NOMO-1 (cell line): Measurements from ENCODE around the gene SVIL.
"Not testable (repeated sequence)": the region's sequence is repeated elsewhere in the genome, so short reads cannot be mapped to it uniquely, and the experiment has no call there.

Experiments
- DNase-seq, 2 experiments: peaks; one replicate each; lab custom pipeline; 2025; ENCODE audit not compliant: unreplicated experiment in 2 of 2; lab: John Stamatoyannopoulos, UW

Gene SVIL

DNA sequence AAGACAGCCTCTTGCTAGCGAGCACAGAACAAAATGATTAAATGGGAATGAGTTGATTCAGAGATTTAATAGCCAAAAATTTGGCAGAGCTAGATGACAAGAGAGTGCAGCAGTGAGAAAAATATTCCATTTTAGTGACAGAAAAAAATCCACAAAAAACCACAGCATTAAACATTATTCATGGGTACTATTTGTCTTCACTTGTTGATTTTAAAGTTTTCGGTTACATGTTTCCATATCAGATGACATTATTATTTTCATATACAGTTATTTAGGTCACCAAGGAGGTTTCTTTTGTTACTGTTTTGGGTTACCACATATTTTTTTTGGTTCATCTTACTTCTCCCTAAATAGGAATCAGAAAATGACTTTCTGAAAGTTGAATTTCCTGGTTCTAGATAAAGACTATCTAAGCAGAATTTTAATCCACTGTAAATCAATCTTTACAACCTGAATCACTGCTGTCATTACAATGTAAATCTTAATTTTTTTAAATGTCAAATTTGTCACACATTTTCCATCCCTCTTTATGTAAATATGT lies 87.9 kb downstream of the SVIL start:
- DNase-seq, result no peak

DNA sequence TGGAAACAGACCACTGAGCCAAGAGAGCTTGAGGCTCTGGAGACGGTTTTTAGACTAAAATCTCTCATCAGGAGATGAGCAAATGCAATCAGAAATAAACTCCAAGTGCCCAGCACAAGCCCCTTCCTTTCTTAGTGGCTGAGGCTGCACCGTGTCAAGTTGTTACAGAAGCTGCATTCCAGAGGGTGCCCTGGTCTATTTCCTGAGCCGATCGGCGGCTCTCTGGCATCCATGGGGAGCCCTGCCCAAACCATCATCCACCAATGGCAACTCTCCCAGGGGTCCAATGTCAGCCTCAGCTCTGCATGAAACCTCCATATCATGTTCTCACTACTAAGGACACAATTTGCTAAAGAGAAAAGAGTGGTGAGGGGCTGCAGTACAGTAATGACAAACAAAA lies 89.6 kb downstream of the SVIL start:
- no peak for DNase-seq

DNA sequence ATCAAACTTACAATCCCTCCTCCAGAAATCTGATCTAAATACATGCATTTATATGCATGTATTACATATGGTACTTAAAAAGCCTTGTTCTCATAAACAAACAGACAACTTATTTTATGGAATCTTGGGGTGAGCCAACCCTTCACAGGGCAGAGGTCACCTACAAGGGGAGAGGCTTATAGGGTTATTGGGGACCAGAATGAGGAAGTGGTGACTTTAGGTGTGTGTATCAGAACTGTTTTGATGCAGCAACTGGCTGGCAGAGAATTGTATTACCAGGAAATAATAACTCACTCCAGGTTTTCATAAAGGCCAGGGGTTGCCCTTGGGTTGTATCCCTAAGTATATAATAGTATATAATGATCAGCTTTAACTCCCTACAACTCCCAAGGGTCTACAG lies 91.1 kb downstream of the SVIL start:
- no peak for DNase-seq

DNA sequence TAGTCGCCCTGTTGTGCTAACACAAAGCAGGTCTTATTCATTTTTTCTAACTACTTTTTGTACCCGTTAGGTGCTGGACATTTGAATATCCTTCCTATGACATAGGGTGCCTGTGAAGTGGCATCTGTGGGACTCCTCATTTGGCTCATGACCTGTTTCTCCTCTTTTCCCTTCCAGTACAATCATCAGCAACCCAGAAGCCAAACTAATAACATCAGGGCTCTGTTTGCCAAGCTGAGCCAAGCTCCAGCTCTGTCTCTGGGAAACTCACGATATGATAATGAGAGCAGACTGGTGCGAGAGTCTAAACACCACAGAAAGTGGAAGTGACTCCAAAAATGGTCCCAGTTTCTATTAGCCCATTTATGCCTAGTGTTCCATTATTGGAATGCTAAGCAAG lies 92.0 kb downstream of the SVIL start:
- no peak for DNase-seq

DNA sequence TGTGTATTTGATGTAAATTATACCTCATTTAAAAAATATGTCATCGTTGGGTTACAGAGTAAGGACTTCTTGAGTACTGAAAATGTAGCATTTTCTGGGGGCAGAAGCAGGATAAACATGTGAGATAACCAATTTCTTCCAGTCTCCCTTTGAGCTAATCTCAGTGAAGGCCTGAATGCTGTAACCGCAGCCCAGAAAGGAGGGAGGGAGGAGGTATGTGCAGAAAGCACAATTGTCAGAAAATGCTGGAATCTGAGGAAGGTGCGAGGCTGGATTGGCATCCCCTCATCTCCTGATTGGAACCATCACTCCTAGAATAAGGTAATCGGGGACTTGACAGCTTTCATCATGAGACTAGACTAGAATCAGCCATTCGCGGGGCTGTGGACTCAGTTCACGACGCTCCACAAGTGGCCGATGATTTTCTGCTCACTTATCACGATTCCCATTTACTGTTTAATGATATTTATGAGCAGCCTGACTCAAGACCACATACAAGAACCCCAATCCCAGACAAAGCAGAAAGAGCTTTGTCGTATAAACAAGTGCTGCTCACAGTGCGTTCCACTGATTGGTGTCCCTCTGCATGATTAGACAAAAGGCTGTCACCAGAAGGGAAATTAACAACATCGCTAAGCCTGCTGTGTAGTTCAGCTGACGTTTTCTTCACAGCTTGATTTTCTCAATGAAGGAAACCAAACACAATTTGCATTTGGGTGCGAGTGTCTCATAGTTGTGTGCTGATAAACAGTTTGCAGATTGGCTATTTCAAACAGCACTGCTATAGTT lies 93.2 kb downstream of the SVIL start:
- no peak for DNase-seq

DNA sequence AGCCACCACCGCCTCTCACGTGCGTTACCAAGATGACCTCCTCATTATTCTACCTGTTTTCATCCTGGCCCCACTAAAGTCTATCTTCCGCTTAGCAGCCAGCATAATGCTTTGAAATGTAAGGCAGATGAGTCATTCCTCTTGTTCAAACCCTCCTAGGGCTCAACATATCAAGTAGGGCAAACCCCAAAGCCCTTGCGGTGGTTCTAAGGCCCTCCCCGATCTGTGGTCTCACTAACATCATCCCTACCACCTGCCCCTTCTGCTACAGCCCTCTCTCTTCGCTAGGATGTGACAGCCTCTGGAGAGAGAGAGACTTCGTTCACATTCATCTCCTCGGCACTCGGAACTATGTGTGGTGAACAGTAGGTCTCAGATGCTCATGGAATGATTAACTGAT lies 94.8 kb downstream of the SVIL start:
- no peak for DNase-seq

DNA sequence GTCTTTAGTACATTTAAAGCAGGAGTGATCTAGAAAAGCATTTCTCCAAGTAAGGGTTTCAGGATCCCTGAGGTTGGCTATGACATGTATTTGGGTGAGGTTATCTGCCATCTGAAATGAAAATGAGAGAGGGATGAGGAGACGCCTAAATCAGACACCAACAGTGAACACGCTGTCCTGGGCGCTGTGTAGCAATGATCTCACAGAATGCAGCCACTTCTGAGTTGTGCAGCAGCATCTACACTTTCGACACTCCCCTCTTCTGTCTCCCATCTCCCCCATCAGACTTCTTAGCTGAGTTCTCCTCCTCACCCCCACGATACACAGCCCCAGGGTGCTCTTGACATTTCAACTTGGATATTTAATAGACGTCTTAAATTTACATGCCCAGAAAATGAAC lies 95.4 kb downstream of the SVIL start:
- no peak for DNase-seq

DNA sequence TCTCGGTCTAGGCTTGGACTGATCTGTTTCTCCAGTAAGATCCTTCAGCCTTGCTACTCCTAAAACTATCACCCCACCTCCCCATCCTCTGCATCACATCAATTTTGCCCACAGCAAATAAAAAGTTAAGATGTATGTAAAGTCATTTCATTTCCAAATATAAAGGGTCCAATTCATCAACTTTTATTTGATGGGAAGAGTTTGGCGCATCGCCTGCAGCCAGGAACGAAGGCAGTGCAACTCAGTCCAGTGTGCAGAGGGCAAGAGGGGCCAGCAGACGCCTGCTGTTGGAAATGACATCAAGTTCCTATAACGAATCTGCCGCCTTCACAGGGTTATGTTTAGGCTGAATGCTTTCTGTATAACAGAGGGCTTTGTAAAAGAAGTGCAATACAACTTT lies 97.0 kb downstream of the SVIL start:
- DNase-seq, result no peak

DNA sequence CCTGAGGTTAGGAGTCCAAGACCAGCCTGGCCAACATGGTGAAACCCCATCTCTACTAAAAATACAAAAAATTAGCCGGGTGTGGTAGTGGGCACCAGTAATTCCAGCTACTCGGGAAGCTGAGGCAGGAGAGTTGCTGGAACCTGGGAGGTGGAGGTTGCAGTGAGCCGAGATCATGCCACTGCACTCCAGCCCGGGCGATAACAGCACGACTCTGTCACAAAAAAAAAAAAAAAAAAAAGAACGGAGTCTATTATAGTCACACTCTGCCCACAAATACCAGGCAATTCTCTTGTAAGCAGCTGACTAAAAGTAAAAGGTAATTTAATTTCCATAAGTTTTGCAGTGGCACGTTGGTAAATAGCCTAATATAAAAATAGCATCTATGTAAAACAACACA lies 98.1 kb downstream of the SVIL start:
- DNase-seq, result not testable (repeated sequence)

DNA sequence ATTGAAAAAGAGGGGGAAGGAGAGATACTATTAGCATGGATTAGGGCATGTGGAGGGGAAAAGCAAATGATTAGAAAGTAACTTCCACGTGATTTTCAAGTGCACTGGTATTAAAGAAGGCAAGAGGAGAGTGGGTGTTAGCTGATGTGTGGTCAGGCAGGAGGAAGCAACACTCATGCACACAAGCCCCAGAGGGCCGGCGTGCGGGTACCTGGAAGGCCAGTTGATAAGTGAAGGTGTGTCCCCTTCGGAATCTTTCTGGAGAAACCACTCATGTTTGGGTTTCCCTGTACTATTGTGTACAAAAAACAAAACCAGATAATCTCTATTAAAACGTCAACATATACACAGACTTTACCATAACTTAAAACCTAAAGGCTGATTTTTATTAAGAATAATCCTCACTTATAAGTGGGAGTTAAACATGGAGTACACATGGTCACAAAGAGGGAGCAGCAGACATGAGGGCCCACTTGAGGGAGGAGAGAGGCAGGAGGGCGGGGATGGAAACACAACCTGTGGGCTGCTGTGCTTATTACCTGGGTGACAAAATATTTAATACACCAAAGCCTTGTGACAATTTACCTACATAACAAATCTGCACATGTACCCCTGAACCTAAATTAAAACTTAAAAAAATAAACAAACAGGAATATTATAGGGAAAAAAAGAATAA lies 98.9 kb downstream of the SVIL start:
- DNase-seq, result no peak

DNA sequence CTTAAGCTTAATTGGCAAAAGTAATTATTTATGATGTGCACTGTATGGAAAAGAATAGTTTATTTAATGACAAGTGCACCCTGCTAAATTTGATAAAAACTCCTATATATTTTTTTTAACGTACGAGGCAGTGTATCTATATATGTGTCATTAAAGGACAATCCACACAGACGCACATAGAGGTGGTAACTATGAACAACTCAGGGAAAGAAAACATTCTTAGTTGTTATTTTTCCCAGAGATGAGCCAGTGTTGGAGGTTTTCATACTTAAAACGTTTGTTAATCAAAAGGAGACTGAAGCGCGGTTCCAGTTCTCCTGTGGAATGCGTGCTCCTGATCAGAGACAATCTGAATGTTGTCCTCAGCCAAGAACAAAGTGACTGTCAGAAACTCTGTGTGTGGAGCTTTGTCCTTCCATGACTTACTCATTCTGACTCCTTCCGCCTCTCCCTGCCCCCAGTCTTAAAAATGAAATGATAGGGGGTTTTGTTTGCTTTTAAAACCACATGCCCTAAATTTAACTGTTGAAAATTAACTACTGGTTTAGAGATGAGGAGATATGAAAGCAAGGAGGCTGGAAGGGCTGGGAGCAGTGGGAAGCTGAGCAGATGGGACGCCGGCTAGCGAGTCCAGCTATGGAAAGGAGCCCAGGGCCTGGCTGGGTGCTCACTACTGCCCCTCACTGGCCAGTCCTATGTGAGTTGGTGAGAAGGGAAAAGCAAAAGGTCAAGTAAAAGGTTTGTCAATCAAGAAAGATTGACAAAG lies 99.6 kb downstream of the SVIL start:
- no peak for DNase-seq

DNA sequence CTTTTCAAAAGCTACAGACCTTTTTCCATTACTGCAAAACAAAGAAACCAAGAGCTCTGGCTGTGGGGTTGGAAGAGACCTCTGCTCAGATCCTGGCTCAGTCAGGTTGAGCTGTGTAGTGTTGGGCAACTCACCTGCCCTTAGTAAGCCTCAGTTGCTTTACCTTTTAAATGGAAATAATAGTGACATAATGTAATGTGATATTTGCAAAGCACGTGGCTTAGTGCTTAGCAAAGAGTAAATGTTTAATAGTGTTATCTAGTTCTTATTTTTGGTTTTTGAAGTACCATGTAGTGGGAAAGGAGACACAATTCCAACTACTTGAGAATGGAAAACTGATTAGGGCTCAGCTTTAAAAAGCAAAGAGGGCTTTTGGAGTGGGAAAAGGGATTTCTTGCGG lies 100.2 kb downstream of the SVIL start:
- no peak for DNase-seq

DNA sequence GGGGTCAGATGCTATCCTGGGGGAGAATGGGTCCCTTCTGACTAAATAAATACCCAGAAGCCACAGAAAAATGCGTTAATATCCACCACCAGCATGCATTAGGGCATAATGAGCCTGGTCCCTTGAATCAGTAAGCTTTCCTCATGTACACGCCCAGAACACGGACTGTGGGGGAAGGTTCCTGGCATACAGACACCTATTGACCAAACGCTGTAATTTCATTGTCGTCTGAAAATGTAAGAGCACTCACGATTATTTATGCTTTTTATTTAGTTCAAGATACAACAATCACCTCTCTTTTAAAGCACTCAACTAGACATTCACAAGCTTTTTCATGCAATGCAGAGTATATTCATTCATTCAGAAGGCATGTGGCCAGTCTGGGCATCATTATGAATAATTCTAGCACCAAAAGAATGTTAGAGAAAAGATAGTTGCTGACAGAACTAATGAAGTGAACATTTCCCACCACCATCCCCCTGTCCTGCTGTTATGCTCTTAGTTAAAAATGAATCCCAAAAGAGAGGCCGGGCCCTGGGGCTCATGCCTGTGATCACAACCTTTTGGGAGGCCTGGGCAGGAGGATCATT lies 101.0 kb downstream of the SVIL start:
- DNase-seq, result no peak

DNA sequence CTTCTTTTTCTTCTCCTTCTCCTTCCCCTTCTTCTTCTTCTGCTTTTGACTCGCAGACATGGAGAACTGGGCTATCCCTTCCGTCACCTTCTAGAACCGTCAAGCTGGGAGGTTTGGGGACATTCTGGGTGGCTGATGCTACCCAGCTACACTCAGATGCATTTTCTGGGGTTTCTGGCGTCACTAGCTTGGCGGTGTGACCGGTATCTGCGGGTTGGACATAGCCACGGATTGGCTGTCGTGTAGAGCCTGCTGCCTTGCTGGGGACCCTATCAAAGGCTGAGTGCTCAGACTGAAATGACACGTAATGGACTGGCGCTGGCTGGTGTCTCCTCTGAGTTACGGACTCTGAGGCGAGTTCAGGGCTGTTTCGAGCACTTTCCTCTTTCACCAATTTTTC lies 101.7 kb downstream of the SVIL start:
- no peak for DNase-seq

DNA sequence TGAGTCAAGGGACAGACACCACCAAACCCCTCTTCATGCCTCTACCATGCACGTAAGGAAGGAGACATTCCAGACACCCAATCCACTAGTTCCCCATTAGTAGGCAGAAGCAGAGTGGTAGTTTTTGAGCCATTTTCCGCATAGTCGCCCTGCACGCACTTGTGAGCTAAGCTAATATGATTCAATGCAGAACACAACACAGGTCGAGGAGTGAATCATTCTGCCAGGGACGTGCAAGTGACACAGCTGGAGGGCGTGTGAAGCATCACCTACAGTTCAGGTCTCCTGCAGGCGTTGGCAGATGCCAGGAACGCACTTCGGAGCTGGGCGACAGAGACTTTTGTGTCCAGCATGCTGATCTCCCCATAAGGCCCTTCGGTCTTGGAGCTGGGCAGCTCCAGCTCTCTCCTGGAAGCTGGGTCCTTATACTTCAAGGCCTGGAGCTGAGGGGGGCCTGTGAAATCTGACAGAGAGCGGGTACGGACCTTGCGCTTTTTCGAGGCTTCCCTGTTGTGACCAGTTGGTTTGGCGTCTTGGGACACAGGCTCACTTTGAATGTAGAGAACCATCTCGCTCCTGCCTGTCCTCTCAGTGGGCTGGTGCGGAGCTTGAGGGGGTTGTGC lies 102.4 kb downstream of the SVIL start:
- no peak for DNase-seq

DNA sequence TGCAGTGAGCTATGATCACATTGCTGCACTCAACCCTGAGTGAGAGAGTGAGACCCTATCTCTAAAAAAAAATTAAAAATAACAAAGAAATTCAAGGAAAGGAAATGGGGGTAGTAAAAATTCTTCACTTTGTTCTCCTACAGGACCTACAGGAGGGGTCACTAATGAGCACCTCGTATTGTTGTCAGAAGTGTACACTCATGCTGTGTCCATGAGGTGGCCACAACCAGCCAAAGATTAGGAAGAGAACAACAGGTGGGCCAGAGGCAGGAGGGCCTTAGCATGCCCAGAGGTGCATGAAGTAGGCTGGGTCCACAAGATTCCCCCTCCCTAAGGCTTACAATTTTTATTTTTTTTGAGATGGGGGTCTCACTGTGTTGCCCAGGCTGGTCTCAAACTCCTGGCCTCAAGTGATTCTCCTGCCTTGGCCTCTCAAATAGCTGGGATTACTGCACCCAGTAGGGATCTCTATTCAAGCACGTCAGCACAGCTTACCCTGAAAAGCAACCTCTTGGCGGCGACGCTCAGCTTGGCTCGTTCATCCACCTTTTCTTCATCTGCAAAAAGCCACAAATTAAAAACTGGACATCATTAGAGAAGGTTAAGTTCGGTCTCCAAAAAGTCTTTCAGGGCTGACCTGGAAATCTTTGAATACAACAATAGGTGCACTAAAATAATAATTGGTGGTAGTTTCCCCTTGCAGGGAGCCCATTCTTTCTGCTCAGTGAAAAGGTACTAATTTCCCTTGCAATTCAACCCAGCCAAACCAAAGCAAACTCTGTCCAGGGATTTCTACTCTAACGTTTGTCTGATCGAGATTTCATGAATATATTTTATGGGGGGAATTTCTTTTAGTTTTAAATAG lies 104.4 kb downstream of the SVIL start:
- no peak for DNase-seq

DNA sequence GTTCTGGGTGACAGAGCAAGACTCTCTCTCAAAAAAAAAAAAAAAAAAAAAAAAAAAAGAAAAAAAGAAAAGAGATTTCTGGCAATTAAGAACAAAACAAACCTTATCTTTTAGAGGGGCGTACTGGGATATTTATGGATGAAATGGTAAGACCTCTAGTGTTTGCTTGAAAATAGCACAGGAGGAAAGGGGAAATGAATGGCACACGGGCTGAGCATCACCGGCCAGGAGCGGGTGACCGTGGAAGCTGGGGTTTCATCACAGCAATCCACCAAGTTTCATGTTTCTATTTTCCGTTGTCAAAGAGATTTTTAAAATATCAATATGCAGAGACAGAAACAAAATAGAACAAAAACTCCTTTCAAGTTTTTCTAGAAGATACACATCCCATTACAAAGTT lies 105.6 kb downstream of the SVIL start:
- no peak for DNase-seq

DNA sequence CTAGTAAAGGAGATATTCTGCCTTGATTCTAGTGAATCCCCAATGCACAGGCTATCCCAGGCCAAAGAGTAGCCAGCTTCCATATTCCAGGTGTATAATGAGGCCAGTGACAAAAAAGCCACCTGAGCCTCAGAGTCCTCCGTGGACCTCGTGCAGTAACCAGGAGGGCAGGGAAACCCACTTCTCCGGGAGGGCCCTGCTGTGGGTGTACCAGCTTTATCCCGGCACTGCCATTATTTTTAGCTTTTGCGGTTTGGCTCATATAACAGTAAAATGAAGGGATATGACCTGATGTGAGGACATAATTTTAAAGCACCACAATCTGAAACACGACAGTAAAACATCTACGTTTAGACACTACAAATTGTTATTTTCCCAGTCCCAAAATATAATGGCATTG lies 109.0 kb downstream of the SVIL start:
- no peak for DNase-seq

DNA sequence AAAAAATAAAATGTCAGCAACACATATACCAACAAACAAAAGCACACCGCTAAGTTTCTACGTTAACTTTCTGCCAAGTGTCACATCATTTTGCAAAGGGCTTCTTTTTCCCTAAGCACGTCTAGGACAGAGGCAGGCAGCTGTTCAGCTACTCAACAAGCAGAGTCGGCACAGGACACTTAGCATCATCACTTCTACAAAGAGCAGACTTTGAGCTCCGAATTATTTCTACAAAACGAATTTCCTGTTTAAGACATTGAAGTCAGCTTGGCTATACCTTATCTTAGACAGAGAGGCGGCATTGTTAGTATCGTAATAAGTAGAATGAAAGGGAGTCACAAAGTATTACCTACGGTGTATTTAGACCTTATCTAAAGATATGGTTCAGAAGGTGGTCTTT lies 110.1 kb downstream of the SVIL start:
- DNase-seq, result no peak

DNA sequence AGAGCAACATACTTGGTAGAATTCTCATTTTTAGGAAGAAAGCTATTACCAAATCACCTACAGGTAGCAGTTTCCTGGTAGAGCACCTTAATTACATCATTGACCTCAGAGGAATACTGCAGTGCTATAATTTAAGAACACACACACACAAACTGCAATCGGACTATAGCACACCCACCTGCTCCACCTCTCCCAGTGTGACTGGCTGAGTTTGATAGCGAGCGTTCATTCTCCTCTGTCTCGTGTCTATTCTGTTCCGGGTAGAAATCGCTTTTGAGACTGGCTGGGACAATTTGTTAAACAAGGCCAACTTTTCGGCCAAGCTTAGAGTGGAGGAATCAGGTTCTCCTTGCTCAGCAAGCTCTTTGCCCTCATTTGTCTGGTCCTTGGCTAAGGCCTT lies 110.5 kb downstream of the SVIL start:
- no peak for DNase-seq
